Lower lobe of right lung (tissue), 2 donors: ENCODE results near the gene CCZ1B. TPM values are rescaled to one million over a fixed set of nuclear protein-coding genes. Genes with fewer than 3 reads are reported as not detected.
"Not testable (repeated sequence)": the region's sequence is repeated elsewhere in the genome, so short reads cannot be mapped to it uniquely, and the experiment has no call there.

Experiments
- ATAC-seq, 2 donors: fragments of 200-7000 bp; cut with Tn5 transposase; one replicate each; pipeline ENCODE4 v1.9.1; 2020 to 2022; ENCODE audit warnings: mild to moderate bottlenecking in 2 of 2, moderate library complexity in 2 of 2
- DNase-seq: peaks from one replicate; pipeline ENCODE4 v3.0.0-alpha.2; 2020
- H3K27ac ChIP-seq: fragments of 200-600 bp; one replicate; pipeline ENCODE4 v1.8.0; 2022
- H3K27me3 ChIP-seq: fragments of 200-600 bp; one replicate; pipeline ENCODE4 v1.8.0; 2022; ENCODE audit warnings: low read depth
- H3K36me3 ChIP-seq: fragments of 200-600 bp; one replicate; pipeline ENCODE4 v1.8.0; 2022; ENCODE audit warnings: mild to moderate bottlenecking
- H3K4me1 ChIP-seq: fragments of 200-600 bp; one replicate; pipeline ENCODE4 v1.8.0; 2022
- H3K4me3 ChIP-seq: fragments of 200-600 bp; one replicate; pipeline ENCODE4 v1.8.0; 2022; ENCODE audit warnings: mild to moderate bottlenecking
- H3K9me3 ChIP-seq: fragments of 200-600 bp; one replicate; pipeline ENCODE4 v1.8.0; 2022
- intact Hi-C: fragments of 100-400 bp; cut with DNase I; formaldehyde crosslinking; loops from one replicate; pipeline ENCODE4 v1.11.0; 2022
- long read RNA-seq: library from polyadenylated mRNA; unstranded; transcript quantifications from one replicate; pipeline ENCODE4 v2.0.0, GENCODE V29; 2021
- total RNA-seq: library from RNA; stranded (reverse); fragmentation: NEBNext Ultra II Directional; extraction: Animal tissue kit (Norgen Biotek cat#: 25700); gene quantifications from one replicate; pipeline ENCODE4 v1.2.1, GENCODE V29; 2021
- TF ChIP-seq, protein P1 (sequence below): fragments of 200-600 bp; IDR thresholded peaks from one replicate; pipeline ENCODE4 v1.8.0; 2022; ENCODE audit warnings: antibody characterized with exemption, mild to moderate bottlenecking
- donor health status: DM: no; HTN: yes; CAD: no; lungs with severe emphysema.

The CCZ1B gene
- 62.7 TPM for total RNA-seq
- long read RNA-seq, transcript CCZ1B-201 (15 exons, 2,885 nt), result major isoform, 68 of 92 reads
- long read RNA-seq, partial matches to known transcripts, result 4 of 92 reads
- long read RNA-seq, other reads (novel, unspliced or antisense), result 16 of 92 reads

- H3K27me3 ChIP-seq, intact Hi-C loops, H3K4me1 ChIP-seq, H3K9me3 ChIP-seq: not testable (repeated sequence)
- Histone ChIP-seq H3K36me3 (peaks cover 15% of the 10 kb centered on the region), H3K4me3 (peak within 1 kb of the TSS; percentile 62), H3K27ac (peak within 1 kb of the TSS; percentile 77)
- peak; percentile 91 for DNase-seq
- ATAC-seq, result peak; percentile 97 to 100
- TF ChIP-seq, protein P1, sequence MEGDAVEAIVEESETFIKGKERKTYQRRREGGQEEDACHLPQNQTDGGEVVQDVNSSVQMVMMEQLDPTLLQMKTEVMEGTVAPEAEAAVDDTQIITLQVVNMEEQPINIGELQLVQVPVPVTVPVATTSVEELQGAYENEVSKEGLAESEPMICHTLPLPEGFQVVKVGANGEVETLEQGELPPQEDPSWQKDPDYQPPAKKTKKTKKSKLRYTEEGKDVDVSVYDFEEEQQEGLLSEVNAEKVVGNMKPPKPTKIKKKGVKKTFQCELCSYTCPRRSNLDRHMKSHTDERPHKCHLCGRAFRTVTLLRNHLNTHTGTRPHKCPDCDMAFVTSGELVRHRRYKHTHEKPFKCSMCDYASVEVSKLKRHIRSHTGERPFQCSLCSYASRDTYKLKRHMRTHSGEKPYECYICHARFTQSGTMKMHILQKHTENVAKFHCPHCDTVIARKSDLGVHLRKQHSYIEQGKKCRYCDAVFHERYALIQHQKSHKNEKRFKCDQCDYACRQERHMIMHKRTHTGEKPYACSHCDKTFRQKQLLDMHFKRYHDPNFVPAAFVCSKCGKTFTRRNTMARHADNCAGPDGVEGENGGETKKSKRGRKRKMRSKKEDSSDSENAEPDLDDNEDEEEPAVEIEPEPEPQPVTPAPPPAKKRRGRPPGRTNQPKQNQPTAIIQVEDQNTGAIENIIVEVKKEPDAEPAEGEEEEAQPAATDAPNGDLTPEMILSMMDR, result peak; percentile 20
Measured at GRCh38 chr7:6826151-6826550, at the start of gene CCZ1B. TSS of gene CCZ1B (minus strand) at chr7:6826275. CDS start at chr7:6826197, 78 bp downstream.

DNA sequence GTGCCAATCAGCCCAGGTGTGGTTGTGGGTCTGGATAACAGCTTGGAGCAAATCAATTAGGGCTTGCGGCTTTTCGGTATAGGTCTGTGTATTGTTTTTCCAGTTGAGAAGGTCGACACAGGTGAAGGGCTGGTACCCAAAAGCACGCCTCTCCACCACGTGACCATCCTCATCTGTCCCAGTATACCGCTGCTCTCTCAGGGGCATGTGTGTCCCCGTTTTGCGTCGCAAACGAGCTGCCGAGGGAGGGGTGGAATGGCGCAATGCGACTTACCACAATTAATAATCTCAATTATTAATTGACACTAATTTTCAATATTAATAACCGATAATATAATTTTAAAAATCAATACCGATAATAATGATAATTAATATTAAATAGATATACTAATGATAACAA lies 48.9 kb upstream of the CCZ1B start:
- H3K9me3 ChIP-seq, ATAC-seq, H3K27ac ChIP-seq: not testable (repeated sequence)

DNA sequence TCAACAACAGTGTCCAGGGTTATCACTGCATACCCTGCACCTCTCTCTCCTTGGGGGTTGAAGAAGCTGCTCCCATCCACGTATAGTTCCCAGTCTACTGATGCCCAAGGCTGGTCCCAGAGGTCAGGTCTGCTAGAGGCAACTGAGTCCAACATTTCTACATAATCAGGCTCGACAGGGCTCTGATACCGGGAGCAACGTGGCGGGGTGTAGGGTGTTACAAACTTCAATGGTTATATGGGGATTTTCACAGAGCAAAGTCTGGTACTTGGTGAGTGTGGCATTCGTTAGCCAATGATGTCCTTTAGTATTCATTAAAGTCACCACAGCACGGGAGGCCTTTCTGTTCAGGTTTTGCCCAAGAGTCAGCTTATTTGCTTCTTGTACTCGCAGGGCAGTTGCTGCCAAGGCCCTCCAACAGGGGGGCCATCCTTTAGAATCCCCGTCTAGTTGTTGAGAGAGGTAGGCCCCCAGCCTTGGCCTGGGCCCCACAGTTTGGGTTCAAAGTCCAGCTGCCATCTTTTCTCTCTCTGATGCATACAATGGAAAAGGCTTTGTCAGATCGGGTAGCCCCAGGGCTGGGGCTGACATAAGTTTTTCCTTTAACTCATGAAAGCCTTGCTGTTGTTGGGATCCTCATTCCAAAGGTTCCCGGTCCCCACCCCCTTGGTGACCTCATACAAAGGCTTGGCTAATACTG lies 46.3 kb upstream of the CCZ1B start:
- H3K27ac ChIP-seq, H3K4me3 ChIP-seq, H3K4me1 ChIP-seq, intact Hi-C loops, ATAC-seq, H3K9me3 ChIP-seq, DNase-seq, H3K36me3 ChIP-seq, H3K27me3 ChIP-seq: not testable (repeated sequence)

More for the DNA sequence above, 48.9 kb upstream of the CCZ1B start:
- DNase-seq, H3K36me3 ChIP-seq, H3K4me1 ChIP-seq, intact Hi-C loops, H3K27me3 ChIP-seq, H3K4me3 ChIP-seq: not testable (repeated sequence)

DNA sequence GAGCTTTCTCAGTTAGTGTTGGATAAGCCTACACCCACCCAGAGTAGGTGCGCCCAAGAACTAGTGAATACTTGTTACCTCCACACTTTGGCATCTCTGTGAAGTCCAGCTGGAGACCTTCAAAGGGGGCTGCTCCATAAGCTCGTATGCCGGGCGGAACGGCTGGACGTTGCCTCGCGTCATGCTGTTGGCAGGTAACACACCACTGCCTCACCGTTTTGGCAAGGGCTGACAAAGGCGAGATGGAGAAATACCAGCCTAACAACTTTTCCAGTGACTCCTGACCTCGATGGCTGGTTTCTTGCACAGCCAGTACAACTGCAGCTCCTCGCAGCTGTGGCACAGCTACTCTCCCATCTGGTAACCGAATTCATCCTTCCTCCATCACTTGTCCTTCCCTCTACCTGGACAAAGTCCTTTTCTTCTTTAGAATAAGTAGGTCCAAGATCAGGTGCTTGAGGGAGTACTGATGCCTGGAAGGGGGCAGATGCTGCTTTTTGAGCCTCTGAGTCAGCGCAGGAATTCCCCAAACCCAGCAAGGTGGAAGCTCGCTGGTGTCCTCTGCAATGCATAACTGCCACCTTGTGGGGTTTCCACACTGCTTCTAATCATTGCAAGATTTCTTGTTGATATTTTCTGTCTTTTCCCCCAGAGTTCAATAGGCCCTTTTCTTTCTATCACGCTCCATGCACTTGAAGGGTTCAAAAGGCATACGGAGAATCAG lies 45.5 kb upstream of the CCZ1B start:
- H3K4me3 ChIP-seq, H3K9me3 ChIP-seq, DNase-seq, H3K36me3 ChIP-seq, H3K27ac ChIP-seq, H3K27me3 ChIP-seq, H3K4me1 ChIP-seq, intact Hi-C loops, ATAC-seq: not testable (repeated sequence)

DNA sequence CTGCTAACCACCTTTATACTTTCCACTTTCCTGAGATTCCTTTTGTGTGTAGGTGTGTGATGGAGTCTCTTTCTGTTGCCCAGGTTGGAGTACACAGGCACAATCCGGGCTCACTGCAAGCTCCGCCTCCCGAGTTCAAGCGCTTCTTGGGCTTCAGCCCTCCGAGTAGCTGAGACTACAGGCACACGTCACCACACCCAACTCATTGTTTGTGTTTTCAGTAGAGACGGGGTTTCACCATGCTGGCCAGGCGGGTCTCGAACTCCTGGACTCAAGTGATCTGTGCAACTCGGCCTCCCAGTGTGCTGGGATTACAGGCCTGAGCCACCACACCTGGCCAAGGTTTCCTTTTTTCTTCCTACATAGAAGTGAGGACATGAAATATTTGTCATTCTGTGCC lies 38.7 kb upstream of the CCZ1B start:
- ATAC-seq, H3K27me3 ChIP-seq, H3K4me1 ChIP-seq, H3K4me3 ChIP-seq, H3K9me3 ChIP-seq, H3K27ac ChIP-seq, H3K36me3 ChIP-seq, DNase-seq, intact Hi-C loops: not testable (repeated sequence)

DNA sequence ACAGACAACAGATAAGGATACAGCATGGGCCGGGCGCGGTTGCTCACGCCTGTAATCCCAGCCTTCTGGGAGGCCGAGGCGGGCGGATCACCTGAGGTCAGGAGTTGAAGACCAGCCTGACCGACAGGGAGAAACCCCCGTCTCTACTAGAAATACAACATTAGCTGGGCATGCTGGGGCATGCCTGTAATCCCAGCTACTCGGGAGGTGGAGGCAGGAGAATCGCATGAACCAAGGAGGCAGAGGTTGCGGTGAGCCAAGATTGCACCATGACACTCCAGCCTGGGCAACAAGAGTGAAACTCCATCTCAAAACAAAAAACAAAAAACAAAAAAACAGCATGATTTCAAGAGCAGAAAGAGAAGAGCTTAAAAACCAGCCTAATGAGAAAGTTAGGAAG lies 38.1 kb upstream of the CCZ1B start:
- H3K9me3 ChIP-seq, H3K27ac ChIP-seq, DNase-seq, H3K4me1 ChIP-seq, H3K4me3 ChIP-seq, intact Hi-C loops, H3K27me3 ChIP-seq, H3K36me3 ChIP-seq, ATAC-seq: not testable (repeated sequence)

DNA sequence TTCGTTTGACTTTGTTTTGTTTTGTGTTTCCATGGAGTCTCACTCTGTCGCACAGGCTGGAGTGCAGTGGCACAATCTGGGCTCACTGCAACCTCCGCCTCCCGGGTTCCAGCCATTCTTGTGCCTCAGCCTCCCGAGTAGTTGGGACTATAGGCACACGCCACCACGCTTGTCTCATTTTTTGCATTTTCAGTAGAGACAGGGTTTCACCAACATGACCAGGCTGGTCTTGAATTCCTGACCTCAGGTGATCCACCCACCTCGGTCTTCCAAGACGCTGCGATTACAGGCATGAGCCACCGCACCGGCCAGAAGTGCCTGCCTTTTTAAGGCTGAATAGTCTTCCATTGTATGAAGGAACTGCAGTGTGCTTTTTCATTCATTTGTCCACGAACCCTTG lies 36.8 kb upstream of the CCZ1B start:
- ATAC-seq, H3K27me3 ChIP-seq, H3K4me3 ChIP-seq, H3K27ac ChIP-seq, H3K4me1 ChIP-seq, DNase-seq, H3K36me3 ChIP-seq, H3K9me3 ChIP-seq, intact Hi-C loops: not testable (repeated sequence)

DNA sequence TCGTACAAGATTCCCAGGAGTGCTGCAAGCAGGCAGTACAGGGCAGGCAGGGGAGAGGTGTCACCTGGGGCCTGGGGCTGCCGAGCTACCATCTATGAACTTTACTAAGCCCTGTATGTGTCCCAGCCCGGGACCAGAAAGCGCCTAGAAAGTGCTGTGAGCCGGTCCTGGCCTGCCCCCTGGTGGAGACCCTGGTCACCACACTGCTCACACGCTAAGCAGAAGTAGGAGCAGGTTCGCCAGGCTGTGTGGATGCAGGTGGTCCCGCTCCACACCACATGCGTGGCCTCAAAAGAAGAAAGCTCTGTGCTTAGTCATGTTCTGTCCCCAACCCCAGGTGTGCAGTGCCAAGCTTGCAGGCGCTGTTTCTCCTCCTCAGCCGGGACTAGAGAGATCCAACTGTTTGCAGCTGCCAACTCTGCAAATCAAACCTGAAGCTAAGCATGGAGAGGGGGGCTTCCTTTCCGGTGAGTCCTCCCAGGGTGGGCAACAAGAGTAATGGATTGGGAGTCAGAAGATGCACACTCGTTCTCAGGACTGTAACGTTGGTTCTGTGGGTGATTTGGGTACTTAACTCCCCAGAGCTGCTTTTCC lies 31.7 kb upstream of the CCZ1B start:
- H3K9me3 ChIP-seq, H3K4me3 ChIP-seq, H3K27ac ChIP-seq, H3K36me3 ChIP-seq, ATAC-seq, H3K27me3 ChIP-seq, H3K4me1 ChIP-seq, intact Hi-C loops: not testable (repeated sequence)
- peak; percentile 81 for DNase-seq
- TF ChIP-seq, protein P1, result peak; percentile 76

GRCh38 chr7:6855563-6856131 lies 29.6 kb upstream of the CCZ1B start:
- H3K27ac ChIP-seq, intact Hi-C loops, H3K36me3 ChIP-seq, DNase-seq, H3K4me1 ChIP-seq, H3K27me3 ChIP-seq, ATAC-seq, H3K9me3 ChIP-seq: not testable (repeated sequence)
- H3K4me3 ChIP-seq, result peak overlapping the region; percentile 47

DNA sequence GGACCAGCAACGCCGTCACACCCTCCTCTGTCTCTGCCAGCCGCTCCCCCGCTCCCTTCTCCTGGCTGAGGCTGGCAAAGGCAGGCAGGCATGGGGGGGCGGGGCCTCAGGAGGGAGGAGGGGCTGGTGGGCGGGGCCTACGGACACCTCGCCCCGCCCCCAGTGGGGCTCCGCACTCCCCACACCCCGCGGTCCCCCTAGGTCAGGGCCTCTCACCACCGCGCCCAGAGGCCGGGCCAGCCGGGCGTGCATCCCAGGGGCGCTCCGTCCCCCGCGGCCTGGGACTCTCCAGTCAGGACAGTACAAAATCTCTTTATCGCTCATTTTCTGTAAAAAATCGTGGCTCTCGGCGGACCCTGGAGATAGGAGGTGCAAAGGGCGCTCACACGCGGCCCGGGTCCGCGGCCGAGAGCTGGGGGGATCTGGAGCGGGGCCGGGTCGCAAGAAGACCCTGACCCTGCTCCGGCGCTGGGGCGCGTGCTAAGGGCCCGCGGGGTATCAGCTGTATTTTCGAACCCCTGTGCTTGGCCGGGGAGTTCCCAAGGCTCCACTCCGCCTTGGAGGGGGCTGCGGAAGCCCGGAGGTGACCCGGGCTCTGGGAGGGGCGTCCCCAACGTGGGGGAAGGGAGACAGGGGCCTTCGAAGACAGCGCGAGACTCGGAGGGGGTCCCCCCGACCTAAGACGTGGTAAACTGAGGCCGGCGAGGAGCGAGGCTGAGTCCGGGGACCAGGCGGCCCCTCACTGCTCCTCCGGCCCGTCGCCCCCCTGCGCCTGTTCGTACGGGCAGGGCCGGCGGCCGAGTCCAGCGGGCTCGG lies 28.9 kb upstream of the CCZ1B start:
- H3K36me3 ChIP-seq, intact Hi-C loops, H3K27me3 ChIP-seq, ATAC-seq, H3K4me1 ChIP-seq, H3K27ac ChIP-seq, DNase-seq, H3K9me3 ChIP-seq: not testable (repeated sequence)
- peak overlapping the region; percentile 47 for H3K4me3 ChIP-seq
